ENCODE results near the gene STK40.

STK40 gene

GRCh38 chr1:36341626-36342320, 44.0 kb downstream of the STK40 start:
- no peak for DNase-seq

- DNase-seq: no peak
Measured at GRCh38 chr1:36339615-36340014, 46.1 kb downstream of the STK40 start.

GRCh38 chr1:36339215-36339614, 46.5 kb downstream of the STK40 start:
- DNase-seq: no peak

GRCh38 chr1:36337830-36338229, 47.9 kb downstream of the STK40 start:
- DNase-seq: no peak

- DNase-seq: no peak
Measured at GRCh38 chr1:36330940-36331339, 54.8 kb downstream of the STK40 start.

GRCh38 chr1:36329817-36330216, 55.9 kb downstream of the STK40 start:
- DNase-seq: no peak

- no peak for DNase-seq
Measured at GRCh38 chr1:36328713-36329112, 57.0 kb downstream of the STK40 start.

GRCh38 chr1:36328088-36328480, 57.6 kb downstream of the STK40 start:
- no peak for DNase-seq

- DNase-seq: no peak
Measured at GRCh38 chr1:36327421-36328087, 58.2 kb downstream of the STK40 start.

- no peak for DNase-seq
Measured at GRCh38 chr1:36326499-36326898, 59.2 kb downstream of the STK40 start.

- DNase-seq: no peak
Measured at GRCh38 chr1:36324353-36324703, 61.4 kb downstream of the STK40 start.

GRCh38 chr1:36323636-36324352, 61.9 kb downstream of the STK40 start, which contains the start of gene EVA1B:
Gene EVA1B, minus strand, starts transcription at chr1:36323645. Its CDS starts 608 bp downstream, at chr1:36323037.
- peak; percentile 62 for DNase-seq

- peak; percentile 51 for DNase-seq
Measured at GRCh38 chr1:36322786-36323635, 62.7 kb downstream of the STK40 start.

GRCh38 chr1:36322041-36322785, 63.5 kb downstream of the STK40 start:
- no peak for DNase-seq

GRCh38 chr1:36321119-36321951, 64.4 kb downstream of the STK40 start:
- no peak for DNase-seq

- no peak for DNase-seq
Measured at GRCh38 chr1:36320767-36321118, 65.0 kb downstream of the STK40 start.

- no peak for DNase-seq
Measured at GRCh38 chr1:36320291-36320761, 65.4 kb downstream of the STK40 start.

GRCh38 chr1:36309397-36309796, 76.3 kb downstream of the STK40 start:
- DNase-seq: no peak

GRCh38 chr1:36307601-36308330, 78.0 kb downstream of the STK40 start:
- DNase-seq: no peak

- peak; percentile 92 for DNase-seq
Measured at GRCh38 chr1:36306902-36307456, 78.7 kb downstream of the STK40 start.

Measured in activated CD4-positive, CD25-positive, alpha-beta regulatory T cell treated with anti-CD3 and anti-CD28 coated beads, Interleukin-2, amount 50 U/mL, for 72 hours (primary cell).